ENCODE data around the gene NF2. TPM values are rescaled to one million over a fixed set of nuclear protein-coding genes. Genes with fewer than 3 reads are reported as not detected.
"Not testable (repeated sequence)": the region's sequence is repeated elsewhere in the genome, so short reads cannot be mapped to it uniquely, and the experiment has no call there.

Gene NF2
- total RNA-seq, 1 donor from 2014 or later: 67.9 TPM

DNA sequence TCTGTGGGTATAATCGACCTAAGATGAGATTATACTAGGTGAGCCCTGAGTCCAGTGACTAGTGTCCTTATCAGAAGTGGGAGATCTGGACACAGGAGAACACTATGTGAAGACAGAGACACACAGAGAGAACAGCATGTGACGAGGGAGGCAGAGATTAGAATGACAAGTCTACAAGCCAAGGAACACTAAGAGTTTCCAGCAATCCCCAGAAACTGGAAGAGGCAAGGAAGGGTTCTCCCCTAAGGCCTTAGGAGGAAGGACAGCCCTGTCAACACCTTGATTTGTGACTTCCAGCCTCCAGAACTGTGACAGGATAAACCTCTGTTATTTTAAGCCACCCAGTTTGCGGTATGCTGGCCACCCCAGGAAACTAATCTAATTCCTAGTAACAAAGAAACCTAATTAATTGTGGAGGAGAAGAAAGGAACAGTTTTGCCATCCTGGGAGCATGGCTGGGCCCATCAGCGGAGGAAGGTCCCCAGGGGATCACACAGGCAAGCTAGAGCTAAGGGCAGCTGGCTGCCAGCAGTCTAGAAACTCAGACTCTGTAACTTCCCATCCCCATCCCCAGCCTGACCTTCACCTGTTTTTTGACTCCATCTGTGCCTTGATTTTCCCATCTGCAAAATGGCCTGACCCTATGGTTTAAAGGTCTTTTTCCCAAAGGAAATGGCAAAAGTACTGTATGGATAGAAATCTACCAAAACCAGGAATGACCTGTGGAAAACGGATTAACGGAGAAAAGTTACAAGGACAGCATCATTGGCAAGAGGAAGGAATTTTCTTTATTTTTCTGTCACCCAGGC lies 39.6 kb upstream of the NF2 start:
- TF ChIP-seq, protein P1, sequence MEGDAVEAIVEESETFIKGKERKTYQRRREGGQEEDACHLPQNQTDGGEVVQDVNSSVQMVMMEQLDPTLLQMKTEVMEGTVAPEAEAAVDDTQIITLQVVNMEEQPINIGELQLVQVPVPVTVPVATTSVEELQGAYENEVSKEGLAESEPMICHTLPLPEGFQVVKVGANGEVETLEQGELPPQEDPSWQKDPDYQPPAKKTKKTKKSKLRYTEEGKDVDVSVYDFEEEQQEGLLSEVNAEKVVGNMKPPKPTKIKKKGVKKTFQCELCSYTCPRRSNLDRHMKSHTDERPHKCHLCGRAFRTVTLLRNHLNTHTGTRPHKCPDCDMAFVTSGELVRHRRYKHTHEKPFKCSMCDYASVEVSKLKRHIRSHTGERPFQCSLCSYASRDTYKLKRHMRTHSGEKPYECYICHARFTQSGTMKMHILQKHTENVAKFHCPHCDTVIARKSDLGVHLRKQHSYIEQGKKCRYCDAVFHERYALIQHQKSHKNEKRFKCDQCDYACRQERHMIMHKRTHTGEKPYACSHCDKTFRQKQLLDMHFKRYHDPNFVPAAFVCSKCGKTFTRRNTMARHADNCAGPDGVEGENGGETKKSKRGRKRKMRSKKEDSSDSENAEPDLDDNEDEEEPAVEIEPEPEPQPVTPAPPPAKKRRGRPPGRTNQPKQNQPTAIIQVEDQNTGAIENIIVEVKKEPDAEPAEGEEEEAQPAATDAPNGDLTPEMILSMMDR (IDR thresholded peaks at IDR 0.05): no peak
- Mint-ChIP-seq H3K27me3 (ENCODE audit: unreplicated experiment) (no peaks in the 10 kb centered on the region), H3K36me3 (ENCODE audit: unreplicated experiment) (peaks cover 21% of the 10 kb centered on the region), H3K4me1 (ENCODE audit: unreplicated experiment) (no peaks in the 10 kb centered on the region), H3K4me3 (ENCODE audit: unreplicated experiment) (no peak overlapping the region), H3K9me3 (ENCODE audit: unreplicated experiment) (no peaks in the 10 kb centered on the region), H3K27ac (ENCODE audit: unreplicated experiment) (no peak overlapping the region)
- no peak for DNase-seq (ENCODE audit: extremely low spot score, unreplicated experiment)

GRCh38 chr22:29566513-29566912 lies 36.9 kb upstream of the NF2 start:
- H3K27ac Mint-ChIP-seq (ENCODE audit: unreplicated experiment); H3K9me3 Mint-ChIP-seq (ENCODE audit: unreplicated experiment); H3K4me3 Mint-ChIP-seq (ENCODE audit: unreplicated experiment); H3K27me3 Mint-ChIP-seq (ENCODE audit: unreplicated experiment); DNase-seq (ENCODE audit: extremely low spot score, unreplicated experiment); H3K4me1 Mint-ChIP-seq (ENCODE audit: unreplicated experiment): not testable (repeated sequence)
- peaks cover 15% of the 10 kb centered on the region for H3K36me3 Mint-ChIP-seq (ENCODE audit: unreplicated experiment)

- H3K4me3 Mint-ChIP-seq (ENCODE audit: unreplicated experiment): no peak overlapping the region
- no peaks in the 10 kb centered on the region for H3K27me3 Mint-ChIP-seq (ENCODE audit: unreplicated experiment)
- no peaks in the 10 kb centered on the region for H3K9me3 Mint-ChIP-seq (ENCODE audit: unreplicated experiment)
- H3K36me3 Mint-ChIP-seq (ENCODE audit: unreplicated experiment): peaks cover 13% of the 10 kb centered on the region
- H3K4me1 Mint-ChIP-seq (ENCODE audit: unreplicated experiment): no peaks in the 10 kb centered on the region
- no peak for DNase-seq (ENCODE audit: extremely low spot score, unreplicated experiment)
- TF ChIP-seq, protein P1 (IDR thresholded peaks at IDR 0.05): no peak
- no peak overlapping the region for H3K27ac Mint-ChIP-seq (ENCODE audit: unreplicated experiment)
Observed at GRCh38 chr22:29567338-29567737, 36.1 kb upstream of the NF2 start.

DNA sequence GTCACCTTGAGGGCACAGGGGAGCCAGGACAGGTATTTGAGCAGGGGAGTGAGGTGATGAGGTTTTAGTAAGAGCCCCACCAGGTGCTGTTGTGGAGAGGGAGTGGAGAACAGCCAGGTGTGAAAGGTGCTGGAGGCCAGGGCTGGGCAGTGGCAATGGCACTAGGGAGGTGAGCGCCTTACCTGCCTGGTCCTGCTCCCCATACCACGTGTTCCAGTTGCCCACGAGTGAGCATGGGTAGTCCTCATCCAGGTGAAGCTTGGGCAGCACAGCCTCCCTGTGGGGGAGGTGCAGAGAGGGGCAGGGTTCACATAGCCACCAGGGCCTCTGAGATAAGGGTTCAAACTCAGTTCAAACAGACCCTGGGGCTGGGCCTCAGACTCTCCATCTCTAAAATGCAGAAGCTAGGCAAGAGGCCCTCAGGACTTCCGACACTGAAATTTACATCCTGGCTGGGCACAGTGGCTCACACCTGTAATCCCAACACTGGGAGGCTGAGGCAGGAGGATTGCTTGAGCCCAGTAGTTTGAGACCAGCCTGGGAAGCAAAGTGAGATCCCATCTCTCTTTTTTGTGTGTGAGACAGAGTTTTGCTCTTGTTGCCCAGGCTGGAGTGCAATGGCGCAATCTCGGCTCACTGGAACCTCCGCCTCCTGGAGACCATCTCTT lies 34.3 kb upstream of the NF2 start:
- Mint-ChIP-seq H3K4me3 (ENCODE audit: unreplicated experiment) (no peak overlapping the region), H3K27me3 (ENCODE audit: unreplicated experiment) (no peaks in the 10 kb centered on the region), H3K4me1 (ENCODE audit: unreplicated experiment) (no peaks in the 10 kb centered on the region), H3K27ac (ENCODE audit: unreplicated experiment) (no peak overlapping the region), H3K9me3 (ENCODE audit: unreplicated experiment) (no peaks in the 10 kb centered on the region), H3K36me3 (ENCODE audit: unreplicated experiment) (peaks cover 12% of the 10 kb centered on the region)
- TF ChIP-seq, protein P1 (IDR thresholded peaks at IDR 0.05): no peak
- DNase-seq (ENCODE audit: extremely low spot score, unreplicated experiment): no peak

- Mint-ChIP-seq H3K27ac (ENCODE audit: unreplicated experiment) (no peak overlapping the region), H3K36me3 (ENCODE audit: unreplicated experiment) (peaks cover 12% of the 10 kb centered on the region), H3K4me1 (ENCODE audit: unreplicated experiment) (no peaks in the 10 kb centered on the region), H3K4me3 (ENCODE audit: unreplicated experiment) (no peak overlapping the region), H3K27me3 (ENCODE audit: unreplicated experiment) (no peaks in the 10 kb centered on the region), H3K9me3 (ENCODE audit: unreplicated experiment) (no peaks in the 10 kb centered on the region)
- TF ChIP-seq, protein P1 (IDR thresholded peaks at IDR 0.05): no peak
- DNase-seq (ENCODE audit: extremely low spot score, unreplicated experiment): no peak
Observed at GRCh38 chr22:29570456-29570855, 33.0 kb upstream of the NF2 start.
